Measurements from ENCODE around the gene FOXQ1.
"Not testable (repeated sequence)": the region's sequence is repeated elsewhere in the genome, so short reads cannot be mapped to it uniquely, and the experiment has no call there.

GRCh38 chr6:1355068-1355467 lies 43.2 kb downstream of the FOXQ1 start:
- not testable (repeated sequence) for TF ChIP-seq CTCF (IDR thresholded peaks at IDR 0.05; ENCODE audit: low read depth, low read length); EZH2phosphoT487 (IDR thresholded peaks at IDR 0.05; ENCODE audit: low read depth)
